H1 (cell line): ENCODE data around the gene ACHE.

ENCODE experiments used
- ATF2 ChIP-seq: IDR thresholded peaks from 2 replicates; pipeline ENCODE4 v1.6.1; 2012; ENCODE audit warnings: low read length, inconsistent platforms
- BRCA1 ChIP-seq: IDR thresholded peaks from 2 replicates; pipeline ENCODE4 v1.6.1; 2012; ENCODE audit warnings: low read depth, low read length, improper control_type of control experiment
- CBX8 ChIP-seq: fragments of 300-800, 300-1000 bp; sonication (generic); IDR thresholded peaks from 2 replicates; pipeline ENCODE4 v1.7.1; 2016; ENCODE audit warnings: low read depth, low read length, borderline replicate concordance
- CEBPB ChIP-seq: IDR thresholded peaks from 2 replicates; pipeline ENCODE4 v1.6.1; 2012; ENCODE audit warnings: low read depth, low read length
- EP300 ChIP-seq, 2 experiments: IDR thresholded peaks; 1 replicate in 1 of 2; 2 replicates in 1 of 2; pipeline ENCODE4 v1.6.1; 2011 to 2012; ENCODE audit warnings: low read depth in 2 of 2, low read length in 2 of 2, mild to moderate bottlenecking in 2 of 2, borderline replicate concordance in 1 of 2, inconsistent platforms in 1 of 2, moderate library complexity in 1 of 2
- GABPA ChIP-seq: IDR thresholded peaks from 2 replicates; pipeline ENCODE4 v1.6.1; 2011; ENCODE audit warnings: mild to moderate bottlenecking, low read length, moderate library complexity, borderline replicate concordance; ENCODE audit not compliant: insufficient read depth
- JUND ChIP-seq: IDR thresholded peaks from 2 replicates; pipeline ENCODE4 v1.6.1; 2011; ENCODE audit warnings: mild to moderate bottlenecking, improper control_type of control experiment, low read length
- PHF8 ChIP-seq: fragments of 200-600 bp; sonication (generic); conservative IDR thresholded peaks from 2 replicates; pipeline ENCODE4 v1.7.1; 2012; ENCODE audit warnings: low read depth, mild to moderate bottlenecking, inconsistent platforms, low read length, moderate library complexity
- POLR2A ChIP-seq, 2 experiments: IDR thresholded peaks; 1 replicate in 1 of 2; 2 replicates in 1 of 2; pipeline ENCODE4 v1.6.1; 2011; ENCODE audit warnings: low read depth in 2 of 2, low read length in 2 of 2, mild to moderate bottlenecking in 2 of 2; ENCODE audit errors: control extremely low read depth in 1 of 2
- SP1 ChIP-seq: IDR thresholded peaks from 2 replicates; pipeline ENCODE4 v1.6.1; 2011; ENCODE audit warnings: low read depth, low read length
- TAF1 ChIP-seq: IDR thresholded peaks from 2 replicates; pipeline ENCODE4 v1.6.1; 2011; ENCODE audit warnings: mild to moderate bottlenecking, low read depth, low read length
- YY1 ChIP-seq: IDR thresholded peaks from 2 replicates; pipeline ENCODE4 v1.6.1; 2011; ENCODE audit warnings: low read depth, mild to moderate bottlenecking, low read length
- ZNF274 ChIP-seq: IDR thresholded peaks from 2 replicates; pipeline ENCODE4 v1.7.0; 2012; ENCODE audit warnings: low read length, borderline replicate concordance; ENCODE audit errors: extremely low read depth
- TF ChIP-seq, protein P1 (sequence below), 3 experiments: IDR thresholded peaks; 1 replicate in 2 of 3; 2 replicates in 1 of 3; pipeline versions ENCODE4 v1.5.1 to v1.6.1; 2011; ENCODE audit warnings: low read length in 3 of 3, mild to moderate bottlenecking in 3 of 3, inconsistent platforms in 2 of 3, low read depth in 1 of 3, moderate library complexity in 1 of 3; ENCODE audit not compliant: insufficient read depth in 1 of 3; ENCODE audit errors: control extremely low read depth in 1 of 3

DNA sequence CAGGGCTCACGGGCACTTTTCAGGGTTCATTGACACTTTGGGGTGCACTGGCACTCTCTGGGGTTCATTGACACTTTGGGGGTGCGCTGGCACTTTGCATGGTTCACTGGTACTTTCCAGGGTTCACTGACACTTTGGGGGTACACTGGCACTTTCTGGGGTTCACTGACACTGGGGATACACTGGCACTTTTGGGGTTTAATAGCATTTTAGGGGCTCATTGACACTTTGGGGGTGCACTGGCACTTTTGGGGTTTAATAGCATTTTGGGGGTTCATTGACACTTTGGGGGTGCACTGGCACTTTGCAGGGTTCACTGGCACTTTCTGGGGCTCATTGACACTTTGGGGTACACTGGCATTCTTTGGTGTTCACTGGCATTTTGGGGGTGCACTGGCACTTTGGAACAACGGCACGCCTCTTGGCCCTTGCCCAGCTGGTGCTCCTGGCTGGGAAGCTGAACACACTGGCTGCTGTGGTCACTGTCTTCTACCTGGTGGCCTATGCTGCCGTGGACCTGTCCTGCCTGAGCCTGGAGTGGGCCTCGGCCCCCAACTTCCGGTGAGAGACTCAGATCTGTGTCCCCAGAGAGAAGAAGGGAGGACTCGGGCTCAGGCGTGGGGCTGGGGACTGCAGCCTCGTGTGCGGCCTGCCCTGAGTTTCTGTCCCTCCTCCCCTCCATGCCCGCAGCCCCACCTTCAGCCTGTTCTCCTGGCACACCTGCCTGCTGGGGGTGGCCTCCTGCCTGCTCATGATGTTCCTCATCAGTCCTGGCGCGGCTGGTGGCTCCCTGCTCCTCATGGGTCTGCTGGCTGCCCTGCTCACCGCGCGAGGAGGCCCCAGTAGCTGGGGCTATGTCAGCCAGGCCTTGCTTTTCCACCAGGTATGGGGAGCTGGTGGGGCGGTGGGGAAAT, 34.7 kb downstream of the ACHE start:
- TF ChIP-seq CEBPB (no peak), GABPA (no peak), EP300 (IDR thresholded peaks at IDR 0.05; ENCODE audit: borderline replicate concordance in 1 of 2, low read depth in 2 of 2, low read length in 2 of 2) (no peak), BRCA1 (no peak), POLR2A (IDR thresholded peaks at IDR 0.05; ENCODE audit: control extremely low read depth in 1 of 2, low read depth in 2 of 2, low read length in 2 of 2) (no peak), ATF2 (no peak), PHF8 (no peak), SP1 (no peak), CBX8 (no peak), YY1 (no peak), ZNF274 (no peak), JUND (no peak), TAF1 (no peak)
- TF ChIP-seq, protein P1, sequence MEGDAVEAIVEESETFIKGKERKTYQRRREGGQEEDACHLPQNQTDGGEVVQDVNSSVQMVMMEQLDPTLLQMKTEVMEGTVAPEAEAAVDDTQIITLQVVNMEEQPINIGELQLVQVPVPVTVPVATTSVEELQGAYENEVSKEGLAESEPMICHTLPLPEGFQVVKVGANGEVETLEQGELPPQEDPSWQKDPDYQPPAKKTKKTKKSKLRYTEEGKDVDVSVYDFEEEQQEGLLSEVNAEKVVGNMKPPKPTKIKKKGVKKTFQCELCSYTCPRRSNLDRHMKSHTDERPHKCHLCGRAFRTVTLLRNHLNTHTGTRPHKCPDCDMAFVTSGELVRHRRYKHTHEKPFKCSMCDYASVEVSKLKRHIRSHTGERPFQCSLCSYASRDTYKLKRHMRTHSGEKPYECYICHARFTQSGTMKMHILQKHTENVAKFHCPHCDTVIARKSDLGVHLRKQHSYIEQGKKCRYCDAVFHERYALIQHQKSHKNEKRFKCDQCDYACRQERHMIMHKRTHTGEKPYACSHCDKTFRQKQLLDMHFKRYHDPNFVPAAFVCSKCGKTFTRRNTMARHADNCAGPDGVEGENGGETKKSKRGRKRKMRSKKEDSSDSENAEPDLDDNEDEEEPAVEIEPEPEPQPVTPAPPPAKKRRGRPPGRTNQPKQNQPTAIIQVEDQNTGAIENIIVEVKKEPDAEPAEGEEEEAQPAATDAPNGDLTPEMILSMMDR (IDR thresholded peaks at IDR 0.05; ENCODE audit: control extremely low read depth in 1 of 3, insufficient read depth in 1 of 3, low read depth in 1 of 3, low read length in 3 of 3), result no peak
